GM08714 (cell line): ENCODE measurements around the gene ANKMY1.
"Not testable (repeated sequence)": the region's sequence is repeated elsewhere in the genome, so short reads cannot be mapped to it uniquely, and the experiment has no call there.

Source experiments
- H3K4me3 ChIP-seq: fragments of 200-500 bp; sonication (Bioruptor generic); 2 replicates; pipeline ENCODE4 v1.5.1; 2014; ENCODE audit warnings: mild to moderate bottlenecking, low read length, inconsistent platforms
- ZNF274 ChIP-seq: IDR thresholded peaks from 2 replicates; pipeline ENCODE4 v1.6.1; 2012; ENCODE audit warnings: mild to moderate bottlenecking, low read depth, low read length

The ANKMY1 gene

DNA sequence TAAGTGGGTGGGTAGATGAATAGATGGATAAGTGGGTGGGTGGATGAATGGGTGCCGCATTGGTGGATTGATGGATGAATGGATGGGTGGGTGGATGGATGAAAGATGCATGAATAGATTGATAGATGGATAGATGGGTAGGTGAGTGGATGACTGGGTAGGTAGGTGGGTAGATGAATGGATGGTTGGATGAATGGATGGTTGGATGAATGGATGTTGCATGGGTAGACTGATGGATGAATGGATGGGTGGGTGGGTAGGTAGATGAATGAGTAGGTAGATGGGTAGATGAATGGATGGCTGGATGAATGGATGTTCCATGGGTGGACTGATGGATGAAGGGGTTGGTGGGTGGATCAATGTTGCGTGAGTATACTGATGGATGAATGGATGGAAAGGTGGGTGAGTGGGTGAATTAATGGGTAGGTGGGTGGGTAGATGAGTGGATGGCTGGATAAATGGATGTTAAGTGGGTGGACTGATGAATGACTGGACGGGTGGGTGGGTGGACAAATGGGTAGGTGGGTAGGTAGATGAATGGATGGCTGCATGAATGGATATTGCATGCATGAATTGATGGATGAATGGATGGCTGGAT, 30.5 kb downstream of the ANKMY1 start:
- TF ChIP-seq ZNF274: no peak
- H3K4me3 ChIP-seq: no peak overlapping the region

- no peak for TF ChIP-seq ZNF274
- no peak overlapping the region for H3K4me3 ChIP-seq
These were observed 31.3 kb downstream of the ANKMY1 start for GRCh38 chr2:240526521-240526920.

- TF ChIP-seq ZNF274: no peak
- no peak overlapping the region for H3K4me3 ChIP-seq
These were observed 32.0 kb downstream of the ANKMY1 start for GRCh38 chr2:240525802-240526201.

DNA sequence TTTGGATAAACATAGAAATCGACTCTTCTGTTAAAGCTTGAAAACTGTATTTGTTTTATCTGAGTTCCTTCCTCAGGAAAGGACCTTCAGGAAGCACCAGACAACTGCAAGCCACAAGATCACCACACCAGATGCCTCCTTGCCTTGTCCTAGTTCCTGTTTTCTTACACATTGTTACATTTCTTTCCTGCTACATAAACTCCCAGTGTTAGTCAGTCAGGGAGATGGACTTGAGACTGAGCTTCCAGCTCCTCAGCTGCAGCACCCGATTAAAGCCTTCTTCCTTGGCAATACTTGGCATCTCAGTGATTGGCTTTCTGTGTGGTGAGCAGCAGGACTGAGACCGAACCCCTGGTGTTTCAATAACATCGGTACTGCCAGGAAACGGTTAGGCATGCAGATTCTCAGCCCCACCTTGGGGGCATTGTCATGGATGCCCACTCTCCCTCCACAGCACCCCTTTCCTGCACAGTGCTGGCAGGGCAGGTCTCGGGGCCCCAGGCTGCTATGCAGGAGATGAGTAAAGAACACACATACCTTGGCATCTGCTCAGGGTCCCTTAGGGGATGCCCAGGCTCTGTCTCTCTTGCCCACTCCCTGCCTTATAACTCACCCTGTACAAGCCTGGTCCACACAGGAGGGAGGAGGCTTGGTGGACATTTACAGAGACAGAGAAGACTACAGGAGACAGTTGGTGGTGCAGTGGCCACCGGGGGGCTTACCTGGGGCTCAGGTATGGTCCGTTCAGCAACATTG, 32.6 kb downstream of the ANKMY1 start:
- TF ChIP-seq ZNF274: no peak
- H3K4me3 ChIP-seq: no peak overlapping the region

DNA sequence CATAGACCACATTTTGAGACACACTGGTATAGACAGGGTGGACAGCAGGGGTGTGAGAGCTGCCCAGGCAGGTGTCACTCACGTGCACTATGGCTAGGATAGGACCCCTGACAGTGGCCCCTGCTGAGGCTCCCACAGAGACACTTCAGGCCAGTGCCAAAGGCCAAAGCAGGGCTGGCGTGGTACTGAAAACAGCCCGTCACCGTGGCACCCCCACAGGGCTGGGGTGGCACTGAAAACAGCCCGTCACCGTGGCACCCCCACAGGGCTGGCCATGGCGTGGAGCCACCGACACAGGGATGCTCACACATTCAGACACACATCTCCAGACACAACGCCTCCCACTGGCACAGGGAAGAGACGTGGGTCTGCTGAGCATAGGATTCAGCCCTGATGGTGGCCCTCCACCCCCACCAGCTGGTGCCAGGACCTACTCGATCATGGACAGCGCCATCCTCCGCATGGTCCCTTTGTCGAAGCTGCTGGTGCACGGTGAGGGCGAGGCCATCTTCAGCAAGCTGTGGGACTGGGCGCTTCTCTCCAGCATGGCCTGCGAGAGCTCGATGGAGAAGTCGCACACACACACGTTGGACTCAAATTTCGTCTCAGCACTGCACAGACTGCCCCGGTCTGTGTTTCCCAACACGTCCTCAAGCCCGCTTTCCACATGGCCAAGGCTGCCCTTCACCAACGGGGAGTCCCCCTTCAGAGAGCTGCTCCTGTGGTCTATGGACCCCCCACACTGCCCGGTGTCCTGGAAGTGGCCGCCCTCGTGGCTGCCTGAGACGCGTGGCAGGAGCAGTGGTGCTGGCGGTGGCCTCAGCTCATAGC, 34.1 kb downstream of the ANKMY1 start:
- TF ChIP-seq ZNF274: no peak
- H3K4me3 ChIP-seq: no peak overlapping the region

DNA sequence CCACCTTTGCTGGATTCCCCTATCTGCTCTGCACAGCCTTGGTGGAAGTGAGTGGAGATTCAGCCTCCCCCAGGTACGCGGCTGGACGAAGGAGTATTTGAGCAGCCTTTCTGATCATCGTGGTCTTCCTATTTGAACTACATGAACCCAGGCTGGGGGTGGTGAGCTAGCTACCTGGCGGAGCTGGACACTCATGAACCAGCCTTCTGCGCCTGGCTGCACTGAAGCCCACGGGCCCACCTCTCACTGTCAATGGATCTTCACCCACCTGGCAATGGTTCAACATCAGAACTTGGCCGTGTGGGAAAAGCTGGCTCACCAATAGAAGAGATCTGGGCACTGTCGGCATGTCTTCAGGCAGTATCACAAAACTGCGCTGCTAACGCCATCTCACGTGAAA, 35.4 kb downstream of the ANKMY1 start:
- H3K4me3 ChIP-seq: no peak overlapping the region
- no peak for TF ChIP-seq ZNF274

- not testable (repeated sequence) for H3K4me3 ChIP-seq
These were observed 35.9 kb downstream of the ANKMY1 start for GRCh38 chr2:240521885-240522284.

DNA sequence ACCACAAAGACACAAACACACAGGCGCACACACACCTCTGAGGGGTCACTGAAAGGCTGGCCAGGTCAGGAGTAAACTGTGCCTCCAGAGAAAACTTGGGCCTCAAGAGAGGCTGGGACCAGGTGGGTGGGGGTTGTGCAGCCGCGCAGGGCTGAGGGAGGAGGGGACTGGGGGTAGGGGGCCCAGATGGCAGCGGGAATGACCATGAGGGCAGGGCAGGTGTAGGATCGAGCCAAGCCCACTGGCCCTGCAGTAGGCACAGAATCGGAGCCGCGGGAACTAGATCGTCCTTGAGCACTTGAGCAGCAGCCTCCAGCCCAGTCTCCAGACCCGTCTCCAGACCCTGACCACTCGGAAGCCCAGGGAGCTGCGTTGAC, 36.8 kb downstream of the ANKMY1 start:
- TF ChIP-seq ZNF274: no peak
- no peak overlapping the region for H3K4me3 ChIP-seq

DNA sequence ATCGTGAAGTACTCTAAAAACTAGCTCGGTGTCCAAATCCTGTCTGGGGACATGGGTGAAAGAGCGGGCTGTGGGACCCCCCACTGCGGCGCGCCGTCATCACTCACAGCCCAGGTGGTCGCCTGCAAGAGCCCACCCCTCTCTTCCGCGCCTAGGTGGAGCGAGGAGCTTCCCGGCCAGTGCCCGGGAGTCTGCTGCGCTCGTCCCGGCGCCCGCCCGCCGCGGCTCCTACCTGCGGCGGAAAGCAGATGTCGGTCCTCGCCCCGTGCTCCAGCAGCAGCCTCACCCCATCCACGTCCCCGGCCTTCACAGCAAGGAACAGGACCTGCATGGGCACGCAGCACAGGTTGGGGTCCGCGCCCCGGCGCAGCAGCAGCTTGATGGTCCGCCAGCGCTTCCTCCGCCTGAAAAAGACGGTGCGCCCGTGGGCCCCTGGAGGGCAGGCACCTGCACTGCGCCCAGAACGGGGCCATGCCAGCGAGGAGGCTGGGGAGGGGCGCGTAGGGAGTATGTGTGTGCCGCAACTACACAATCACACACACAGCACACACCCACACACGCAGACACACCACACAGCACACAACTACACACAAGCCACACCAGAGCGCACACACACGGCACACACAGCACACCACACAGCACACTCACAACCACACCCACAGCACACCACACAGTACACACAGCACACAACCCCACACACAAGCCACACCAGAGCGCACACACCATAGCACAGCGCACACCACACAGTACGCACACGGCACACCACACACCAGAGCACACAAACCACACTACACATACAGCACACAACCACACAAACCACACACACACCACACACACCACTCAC, 37.4 kb downstream of the ANKMY1 start:
- no peak overlapping the region for H3K4me3 ChIP-seq
- no peak for TF ChIP-seq ZNF274

DNA sequence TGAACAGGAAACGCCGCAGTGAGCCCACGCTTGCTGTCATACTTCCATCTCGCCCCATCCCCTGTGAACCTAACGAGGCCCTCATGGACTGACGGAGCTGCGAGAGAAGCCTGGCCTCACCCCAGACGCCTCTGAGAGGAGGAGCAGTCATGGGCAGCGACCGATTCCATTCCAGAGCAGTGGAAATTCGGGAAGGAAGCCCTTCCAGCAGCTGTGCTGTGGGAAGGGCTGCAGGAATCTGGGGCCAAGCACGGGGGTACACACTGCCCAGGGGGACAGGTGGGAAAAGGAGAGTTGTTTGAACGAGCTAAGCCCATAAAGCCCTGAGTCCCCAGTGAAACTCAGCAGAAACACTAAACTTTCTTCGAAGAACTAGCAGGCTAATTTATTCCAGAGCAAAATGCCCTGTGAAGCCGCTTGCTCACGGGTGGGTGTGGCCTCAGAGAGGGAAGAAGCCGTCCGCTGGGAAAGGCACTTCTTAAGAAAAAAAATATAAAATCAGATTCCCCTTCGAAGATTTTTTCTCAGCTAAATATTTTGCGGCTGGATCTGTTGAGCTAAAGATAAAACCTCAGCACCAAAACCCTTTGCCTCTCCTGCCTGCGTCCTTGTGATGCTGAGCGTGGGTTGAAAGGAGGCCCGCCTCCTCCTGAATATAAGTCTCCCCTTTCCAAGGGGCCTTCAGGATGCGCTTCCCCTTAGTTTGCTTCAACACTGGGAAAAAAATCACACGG, 38.2 kb downstream of the ANKMY1 start:
- H3K4me3 ChIP-seq: no peak overlapping the region
- no peak for TF ChIP-seq ZNF274

GRCh38 chr2:240518981-240519380, 38.8 kb downstream of the ANKMY1 start:
- TF ChIP-seq ZNF274: no peak
- no peak overlapping the region for H3K4me3 ChIP-seq

GRCh38 chr2:240517342-240517741, 40.4 kb downstream of the ANKMY1 start:
- no peak for TF ChIP-seq ZNF274
- H3K4me3 ChIP-seq: no peak overlapping the region

DNA sequence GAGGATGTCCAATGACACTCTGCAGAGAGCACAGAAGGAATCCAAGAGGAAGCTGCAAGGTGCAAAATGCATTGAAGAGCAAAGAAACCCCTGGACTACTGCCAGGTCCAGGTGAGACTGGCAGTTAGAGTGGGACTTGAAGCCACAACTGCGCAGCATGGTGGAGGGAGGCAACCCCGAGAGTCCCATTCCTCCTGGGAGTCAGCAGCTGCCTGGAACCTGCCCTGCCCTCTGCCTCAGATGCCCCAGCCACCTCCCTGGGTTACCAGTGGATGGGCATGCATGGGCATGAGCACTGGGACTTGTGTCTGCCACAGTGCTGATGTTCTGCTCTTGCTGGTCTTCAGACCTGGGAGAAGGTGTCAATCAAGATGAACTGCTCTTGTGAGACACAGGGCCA, 43.2 kb downstream of the ANKMY1 start:
- H3K4me3 ChIP-seq: no peak overlapping the region
- TF ChIP-seq ZNF274: no peak
